LHCN-M2 (cell line): Measurements from ENCODE around the gene FRMD3. TPM values are rescaled to one million over a fixed set of nuclear protein-coding genes. Genes with fewer than 3 reads are reported as not detected.
"Not testable (repeated sequence)": the region's sequence is repeated elsewhere in the genome, so short reads cannot be mapped to it uniquely, and the experiment has no call there.

Source experiments
- DNase-seq: peaks from one replicate; pipeline ENCODE4 v3.0.0-alpha.2; 2012; ENCODE audit warnings: low read depth
- total RNA-seq: library from RNA; depleted of rRNA; stranded (reverse); fragments of >200 nt; gene quantifications from 2 replicates; pipeline ENCODE4 v1.2.3, GENCODE V29; 2014

Gene FRMD3
- total RNA-seq, 1 experiment from 2014 or later, result 10.3 TPM

DNA sequence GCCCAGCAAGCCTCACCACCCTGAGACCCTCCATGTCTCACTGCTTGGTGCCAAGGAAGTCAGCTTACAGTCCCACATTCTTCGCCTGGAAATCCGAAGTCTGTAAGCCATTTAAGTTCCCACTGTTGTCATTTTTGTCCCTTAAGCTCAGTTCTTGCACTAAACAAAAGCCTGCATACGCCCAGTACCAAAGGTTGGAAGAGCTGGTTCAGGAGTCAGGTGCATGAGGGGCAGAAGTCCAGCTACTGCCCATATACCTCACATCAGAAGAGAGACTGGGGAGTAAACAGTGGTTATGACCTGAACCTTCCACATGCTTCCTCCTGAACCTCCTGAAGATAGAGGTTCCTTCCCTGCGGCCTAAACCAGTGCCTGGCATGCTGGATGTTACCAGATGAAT is 146.0 kb downstream of the FRMD3 start:
- DNase-seq, result no peak

DNA sequence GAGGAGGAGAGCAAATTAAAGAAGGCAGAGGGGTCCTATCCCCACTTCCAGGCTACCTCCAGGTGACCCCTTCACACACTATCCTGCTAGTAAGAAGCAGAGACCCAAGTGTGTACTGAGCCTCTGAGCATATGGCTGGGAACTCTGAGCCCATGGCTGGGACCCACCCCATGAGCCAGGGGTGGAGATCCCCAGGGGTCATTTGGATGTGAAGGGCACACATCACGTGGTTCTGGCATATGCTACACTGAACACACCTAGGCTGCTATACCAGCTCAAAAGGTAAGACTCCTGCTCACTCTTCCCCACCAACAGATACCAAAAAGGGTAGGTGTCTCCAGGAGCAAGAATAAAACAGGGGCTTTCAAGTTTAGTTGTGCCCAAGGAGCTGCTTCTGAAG is 149.9 kb downstream of the FRMD3 start:
- no peak for DNase-seq

DNA sequence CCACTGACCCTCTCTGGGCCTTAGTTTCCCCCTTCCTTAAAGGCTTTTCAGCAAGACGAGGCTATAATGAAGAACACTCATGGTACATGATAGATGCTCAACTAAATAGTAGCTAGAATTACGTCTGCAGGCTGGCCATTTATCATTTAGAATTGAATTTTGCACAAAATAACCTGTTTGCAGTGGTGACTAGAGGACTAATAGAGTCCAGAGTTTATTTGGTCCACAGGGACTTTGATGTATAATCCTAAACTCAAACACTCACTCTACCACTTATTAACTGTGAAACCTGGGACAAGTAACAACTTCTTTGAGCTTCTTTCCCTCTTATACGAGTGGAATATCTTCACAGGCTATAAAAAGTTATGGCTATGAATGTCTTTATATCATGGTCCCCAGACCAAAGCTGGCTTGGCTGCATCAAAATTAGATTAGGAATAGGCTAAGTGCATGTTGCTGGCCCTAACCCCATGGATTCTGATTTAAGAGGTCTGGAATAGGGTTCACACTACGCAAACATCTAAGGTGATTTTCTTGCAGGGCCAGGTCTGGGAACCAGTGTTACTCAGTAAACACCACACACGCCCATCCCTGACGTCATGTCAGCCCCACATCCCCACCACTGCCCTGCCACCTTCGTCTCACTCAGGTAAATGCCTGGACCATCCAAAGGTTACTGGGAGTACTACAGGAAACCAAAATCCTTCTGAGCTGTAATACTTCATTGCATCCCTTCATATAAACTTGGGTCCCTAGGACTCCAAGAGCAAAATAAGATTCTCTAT is 150.6 kb downstream of the FRMD3 start:
- DNase-seq, result no peak

DNA sequence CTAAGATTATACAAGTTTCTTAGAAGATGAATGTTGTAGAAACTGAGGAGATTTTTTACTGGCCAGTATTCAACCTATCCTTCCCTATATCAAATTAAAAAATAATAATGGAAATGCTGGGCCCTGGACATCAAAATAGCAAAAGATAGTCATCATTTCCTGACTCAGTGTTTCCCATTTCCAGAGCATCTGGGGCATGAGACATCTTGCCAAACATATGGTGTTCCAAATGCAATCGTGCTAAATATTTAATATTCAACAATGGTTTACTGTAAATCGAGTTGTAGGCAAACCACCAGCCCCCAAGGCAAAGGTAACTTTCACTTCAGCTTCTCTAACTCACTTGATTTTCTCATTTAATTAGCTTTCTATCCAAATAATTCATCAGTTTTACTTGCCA is 152.9 kb downstream of the FRMD3 start:
- peak; percentile 65 for DNase-seq

DNA sequence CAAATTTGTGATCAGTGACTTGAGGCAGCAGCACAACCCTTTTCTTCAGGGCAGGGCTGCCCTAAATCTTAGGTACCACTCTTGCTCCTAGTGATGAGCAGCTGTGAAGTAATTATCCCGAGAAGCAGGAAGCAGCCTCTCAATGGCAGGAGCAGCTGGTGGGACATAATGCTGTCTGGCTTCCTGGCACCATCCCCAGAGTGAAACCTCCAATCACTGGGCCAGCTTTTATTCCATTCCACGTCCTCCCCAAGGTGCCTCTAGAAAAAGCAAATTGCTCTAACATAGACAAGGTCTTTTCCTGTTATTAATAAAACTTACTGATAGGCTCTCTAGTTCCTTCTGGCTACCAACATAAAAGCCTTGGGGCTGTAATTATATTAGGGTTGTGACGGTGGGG is 154.0 kb downstream of the FRMD3 start:
- DNase-seq, result peak; percentile 78

DNA sequence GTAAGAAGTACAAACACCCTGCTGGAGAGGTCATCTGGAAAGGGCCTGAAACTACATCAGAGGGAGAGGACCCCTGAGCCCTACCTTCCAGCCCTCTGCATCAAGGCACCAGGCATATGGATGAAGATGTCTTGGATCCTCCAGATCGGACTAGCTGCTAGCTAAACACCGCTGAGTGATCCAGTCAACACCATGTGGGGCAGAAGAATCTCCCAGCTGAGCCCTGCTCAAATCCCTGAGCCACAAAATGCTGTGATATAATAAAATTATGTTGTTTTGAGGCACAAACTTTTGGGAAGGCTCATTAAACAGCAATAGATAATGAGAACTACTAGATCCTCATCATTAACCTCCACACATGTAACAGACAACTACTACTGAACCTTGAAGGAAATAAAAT is 155.2 kb downstream of the FRMD3 start:
- no peak for DNase-seq

DNA sequence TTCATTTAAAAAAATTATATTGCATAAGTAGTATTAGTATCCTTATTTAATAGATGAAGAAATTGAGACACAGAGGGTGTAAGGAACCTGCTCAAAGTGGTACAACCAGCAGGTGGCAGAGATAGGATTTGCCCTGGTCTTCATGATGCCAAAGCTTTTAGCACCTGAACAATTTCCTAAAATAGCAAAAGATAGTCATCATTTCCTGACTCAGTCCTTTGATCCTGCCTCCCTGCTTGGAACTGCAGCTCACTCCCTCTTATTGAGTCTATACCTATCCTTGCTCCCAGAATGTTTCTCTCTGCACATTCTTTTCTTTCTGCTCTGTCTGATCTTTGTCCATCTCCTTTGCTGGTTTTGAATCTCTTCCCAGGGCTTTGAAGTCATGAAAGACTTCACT is 155.8 kb downstream of the FRMD3 start:
- DNase-seq, result no peak

DNA sequence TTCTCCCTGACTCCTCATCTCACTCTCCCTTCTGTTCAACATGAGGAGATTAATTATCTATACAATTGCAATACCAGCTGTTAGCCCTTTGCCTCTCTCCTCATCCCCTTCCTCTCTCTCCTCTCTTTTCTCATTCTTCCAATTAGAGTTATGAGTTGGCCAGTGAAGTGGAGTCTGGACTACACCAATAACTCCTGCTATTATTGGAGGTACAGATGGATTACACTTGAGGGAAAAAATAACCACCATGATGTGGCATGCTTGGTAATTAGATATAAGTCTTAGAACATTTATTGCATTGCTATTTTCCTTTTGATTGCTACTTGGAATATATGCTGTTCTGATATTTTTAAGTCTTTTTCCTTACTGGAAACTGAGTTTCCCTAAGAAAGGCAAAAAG is 159.2 kb downstream of the FRMD3 start:
- no peak for DNase-seq

DNA sequence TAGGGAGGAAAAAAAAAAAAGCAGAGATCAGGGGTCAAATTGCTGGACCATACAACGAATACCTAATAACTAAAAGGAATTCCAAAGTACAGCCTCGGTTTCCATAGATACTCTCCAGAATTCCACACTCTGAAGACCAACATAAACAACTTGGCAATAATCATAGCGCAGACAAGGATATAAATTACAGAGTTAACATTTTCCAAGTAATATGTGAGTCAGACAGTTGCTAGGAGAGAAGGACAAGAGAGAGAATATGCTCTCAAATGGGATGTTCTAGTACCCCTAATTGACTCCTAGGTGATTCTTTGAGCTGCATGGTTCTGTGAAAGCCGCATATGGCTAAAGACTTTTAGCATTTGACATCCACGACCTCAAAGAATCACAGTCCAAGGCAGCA is 165.2 kb downstream of the FRMD3 start:
- DNase-seq, result no peak

DNA sequence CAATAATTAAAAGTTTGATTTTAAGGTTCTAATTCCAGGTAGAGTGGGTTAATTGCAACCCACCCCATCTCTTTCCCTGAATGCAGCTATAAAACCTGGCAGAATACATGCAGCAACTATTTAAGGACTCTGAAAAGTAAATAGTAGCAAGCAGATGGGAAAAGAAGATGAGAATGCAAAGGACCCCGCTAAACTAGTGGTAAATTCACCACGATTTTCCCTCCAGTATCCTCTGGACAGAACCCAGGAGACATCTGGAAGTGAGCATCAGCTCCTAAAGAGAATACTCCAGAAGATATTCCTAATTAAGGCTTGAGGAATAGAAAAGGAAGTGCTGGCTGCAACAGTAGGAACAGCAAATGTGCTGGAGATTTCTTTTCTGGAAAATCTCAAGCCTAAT is 170.9 kb downstream of the FRMD3 start:
- no peak for DNase-seq

DNA sequence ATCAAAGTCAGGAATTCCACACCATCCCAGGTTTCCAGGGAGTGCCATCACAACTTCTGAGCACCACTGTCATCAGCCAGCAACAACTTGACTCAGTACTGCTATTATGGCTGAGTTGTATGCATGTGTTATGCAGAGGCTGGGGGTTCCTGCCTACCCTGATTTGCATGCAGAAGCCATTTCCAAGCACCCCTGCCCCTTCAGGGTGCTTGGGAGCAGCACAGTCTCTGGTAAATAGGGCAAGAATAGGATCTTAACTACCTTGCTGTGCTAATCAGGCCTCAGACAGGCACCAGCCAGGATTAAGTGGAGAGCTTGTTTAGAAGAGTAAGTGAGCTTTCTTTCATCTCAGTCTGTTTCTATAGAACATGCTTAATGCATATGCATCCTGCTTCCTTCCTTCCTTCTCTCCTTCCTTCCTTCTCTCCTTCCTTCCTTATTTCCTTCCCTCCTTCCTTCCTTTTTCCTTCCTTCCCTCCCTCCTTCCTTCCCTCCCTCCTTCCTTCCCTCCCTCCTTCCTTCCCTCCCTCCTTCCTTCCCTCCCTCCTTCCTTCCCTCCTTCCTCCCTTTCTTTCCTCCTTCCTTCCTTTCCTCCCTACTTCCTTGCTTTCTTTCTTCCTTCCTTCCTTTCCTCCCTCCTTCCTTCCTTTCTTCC is 175.7 kb downstream of the FRMD3 start:
- no peak for DNase-seq

DNA sequence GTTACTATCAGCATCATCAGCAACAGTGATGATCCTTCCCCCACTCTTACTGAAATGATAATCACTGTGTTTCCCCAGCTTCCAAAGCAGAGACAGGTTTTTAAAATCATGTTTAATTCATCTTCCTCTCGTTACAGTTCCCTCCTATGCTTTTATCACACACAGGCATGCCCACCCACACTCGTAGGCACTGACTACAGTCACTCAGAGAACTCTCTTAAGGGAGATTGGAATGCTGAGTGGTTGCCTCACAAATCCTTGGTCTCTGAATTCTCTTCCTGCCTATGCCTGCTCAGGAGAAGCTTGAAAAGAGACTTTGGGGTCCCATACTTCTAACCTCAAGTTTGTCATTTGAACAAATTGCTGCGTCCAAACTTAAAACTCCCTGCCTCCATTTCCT is 179.2 kb downstream of the FRMD3 start:
- no peak for DNase-seq

DNA sequence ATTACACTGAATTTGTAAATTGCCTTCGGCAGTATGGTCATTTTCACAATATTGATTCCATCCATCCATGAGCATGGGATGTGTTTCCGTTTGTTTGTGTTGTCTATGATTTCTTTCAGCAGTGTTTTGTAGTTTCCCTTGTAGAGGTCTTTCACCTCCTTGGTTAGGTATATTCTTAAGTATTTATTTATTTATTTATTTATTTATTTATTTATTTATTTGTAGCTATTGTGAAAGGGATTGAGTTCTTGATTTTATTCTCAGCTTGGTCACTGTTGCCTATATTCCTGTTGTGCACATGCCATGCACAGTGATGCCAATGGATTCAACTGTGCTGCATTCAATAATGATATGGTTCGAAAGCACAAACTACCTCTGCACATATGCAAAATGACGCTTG is 179.7 kb downstream of the FRMD3 start:
- DNase-seq, result not testable (repeated sequence)

DNA sequence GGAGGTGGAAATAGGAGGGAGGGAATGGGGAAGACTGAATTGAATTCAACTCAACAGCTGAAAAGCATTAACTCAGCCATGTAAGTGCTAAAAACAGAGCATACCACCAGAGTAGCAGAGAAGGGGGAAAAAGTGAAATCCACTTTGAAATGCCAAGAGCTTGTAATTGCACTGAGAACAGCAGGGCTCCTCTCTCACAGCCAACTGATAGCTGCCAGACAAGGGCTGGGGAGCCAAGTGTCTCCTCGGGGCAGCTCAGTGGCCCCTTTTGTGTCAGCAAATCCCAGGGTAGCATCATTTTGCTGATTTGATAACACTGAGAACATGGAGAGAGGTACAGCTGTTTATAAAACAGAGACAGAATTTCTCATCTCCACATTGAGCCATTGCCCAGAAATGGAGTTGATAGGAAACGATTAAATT is 182.5 kb downstream of the FRMD3 start:
- DNase-seq, result no peak

DNA sequence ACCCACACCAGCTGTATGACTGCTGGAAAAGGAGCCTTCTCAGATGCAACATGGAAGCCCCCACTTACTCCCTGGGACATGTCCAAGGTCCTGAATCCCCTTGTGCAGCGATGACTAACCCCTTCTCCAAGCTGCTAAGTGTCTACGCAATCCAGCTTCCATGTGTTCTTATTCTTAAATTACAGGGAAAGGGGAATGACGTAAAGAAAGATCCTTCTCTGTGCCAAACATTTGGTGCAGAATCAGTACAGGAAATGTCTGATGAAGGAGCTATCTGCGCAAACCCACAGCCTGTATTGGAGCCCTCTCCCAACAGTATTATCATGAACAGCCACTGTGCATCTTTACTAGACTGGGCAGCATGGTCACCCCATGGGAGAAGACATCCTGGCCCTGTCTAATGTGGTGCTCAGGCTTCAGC is 183.2 kb downstream of the FRMD3 start:
- DNase-seq, result peak; percentile 76

DNA sequence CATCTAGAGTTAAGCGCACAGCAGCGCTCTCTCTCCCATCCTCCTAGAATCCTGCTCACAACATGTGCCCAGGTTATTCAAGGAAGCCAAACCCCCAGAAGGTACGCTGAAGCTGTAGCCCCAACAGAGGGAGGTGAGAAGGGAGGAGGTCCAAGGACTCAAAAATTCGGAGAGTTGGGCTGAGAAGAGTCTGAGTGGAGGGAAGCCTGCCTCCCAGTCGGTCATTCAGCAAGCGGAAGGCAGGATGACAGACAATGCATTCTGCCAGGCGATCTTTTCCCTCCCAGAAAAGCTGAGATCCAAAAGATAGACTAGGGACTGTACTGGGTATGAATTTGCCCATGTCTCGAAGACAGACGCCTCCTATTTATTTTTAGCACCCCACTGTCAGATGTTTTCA is 189.2 kb downstream of the FRMD3 start:
- DNase-seq, result no peak

DNA sequence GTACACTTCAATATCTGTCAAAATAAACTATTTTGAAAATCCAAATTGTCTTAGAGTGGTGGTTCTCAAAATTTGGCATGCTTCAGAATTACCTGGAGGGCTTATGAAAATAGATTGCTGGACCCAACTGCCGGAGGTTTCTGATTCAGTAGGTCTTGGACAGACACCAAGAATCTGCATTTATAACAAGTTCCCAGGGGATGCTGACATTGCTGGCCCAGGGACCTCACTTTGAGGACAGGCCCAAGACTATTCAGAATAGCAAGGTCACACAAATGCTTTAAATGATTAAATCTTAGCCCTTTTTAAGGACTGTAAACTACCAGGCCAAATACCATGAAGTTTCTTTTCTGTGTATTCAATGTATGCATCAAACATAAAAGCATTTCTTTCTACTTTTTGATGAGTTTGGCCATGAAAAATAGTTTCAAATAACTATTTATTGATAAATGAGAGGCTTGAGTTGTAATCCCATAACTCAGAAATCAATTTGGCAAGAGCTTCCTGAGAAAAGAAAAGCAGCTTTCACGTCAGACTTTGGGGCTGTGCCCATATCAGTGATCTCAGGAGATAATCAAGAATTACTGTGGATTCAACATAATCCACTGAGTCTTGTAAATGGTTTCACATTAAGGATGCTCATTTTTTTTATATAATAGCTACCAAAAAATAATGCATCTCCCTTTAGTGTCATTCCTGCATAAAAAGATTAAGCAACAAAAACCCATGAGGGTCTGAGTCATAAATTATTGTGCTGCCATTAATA is 191.4 kb downstream of the FRMD3 start:
- DNase-seq, result no peak

DNA sequence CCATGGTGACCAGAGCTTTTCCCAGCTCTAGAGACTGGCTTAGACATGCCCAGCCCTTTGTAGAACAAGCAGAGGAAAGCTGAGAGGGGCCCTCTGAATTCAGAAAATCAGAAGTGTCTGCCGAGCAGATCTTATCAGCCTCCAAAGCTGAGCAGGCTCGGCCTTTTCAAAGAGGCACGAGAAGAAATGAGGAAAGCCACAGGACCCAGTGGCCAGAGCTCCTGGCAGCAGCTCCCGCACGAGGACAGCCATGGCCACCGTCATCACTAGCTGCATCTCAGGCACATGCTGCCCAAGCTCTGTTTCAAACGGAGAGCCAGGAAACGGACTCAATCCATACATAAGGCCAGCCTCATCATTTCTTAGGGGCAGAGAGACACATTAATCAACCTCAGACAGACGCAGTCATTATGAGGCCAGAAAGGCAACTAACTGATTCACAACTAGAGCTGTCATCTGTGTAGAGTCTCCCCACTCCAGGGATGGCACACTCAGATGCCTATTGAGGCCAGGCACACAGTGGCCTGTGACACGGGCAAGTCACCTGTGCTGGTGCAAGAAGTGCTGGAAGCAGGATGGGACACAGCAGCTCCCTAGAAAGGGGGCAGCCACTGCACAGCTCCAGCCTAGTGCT is 194.7 kb downstream of the FRMD3 start:
- no peak for DNase-seq

DNA sequence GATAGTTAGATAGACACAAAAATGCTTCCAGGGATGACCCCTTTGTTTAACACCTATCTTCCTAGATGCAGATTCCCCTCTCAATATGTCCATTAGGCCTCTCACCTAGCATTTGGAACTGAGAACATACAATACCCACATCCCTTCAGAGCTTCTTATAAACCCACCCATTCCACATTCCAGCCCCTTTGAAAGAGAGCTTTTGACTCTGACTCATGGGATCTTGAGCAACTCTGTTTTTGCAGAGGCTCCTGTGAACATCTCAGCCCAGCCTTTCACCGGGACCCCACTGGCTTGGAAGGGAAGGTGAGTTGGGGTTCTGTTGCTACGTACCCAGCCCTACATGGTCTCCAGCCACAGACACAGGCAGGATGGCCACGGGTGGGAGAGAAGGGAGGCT is 195.5 kb downstream of the FRMD3 start:
- DNase-seq, result no peak

DNA sequence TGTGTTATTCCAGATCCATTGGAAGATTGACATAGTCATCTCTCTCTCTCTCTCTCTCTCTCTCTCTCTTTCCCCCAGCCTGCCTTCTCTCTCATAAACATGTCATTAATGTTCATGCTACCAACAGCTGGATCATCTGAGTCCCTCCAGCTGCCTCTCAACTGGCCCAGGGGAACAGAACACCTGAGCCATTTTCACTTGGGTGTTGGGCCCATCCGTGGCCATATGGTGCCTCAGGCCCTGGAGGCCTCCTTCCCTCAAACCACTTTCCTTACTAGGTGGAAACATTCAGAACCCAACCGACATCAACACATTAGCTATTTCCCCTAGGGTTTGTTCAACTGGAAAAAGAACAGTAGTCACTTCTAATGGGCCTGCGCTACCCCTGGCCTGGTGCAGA is 196.2 kb downstream of the FRMD3 start:
- DNase-seq, result no peak

DNA sequence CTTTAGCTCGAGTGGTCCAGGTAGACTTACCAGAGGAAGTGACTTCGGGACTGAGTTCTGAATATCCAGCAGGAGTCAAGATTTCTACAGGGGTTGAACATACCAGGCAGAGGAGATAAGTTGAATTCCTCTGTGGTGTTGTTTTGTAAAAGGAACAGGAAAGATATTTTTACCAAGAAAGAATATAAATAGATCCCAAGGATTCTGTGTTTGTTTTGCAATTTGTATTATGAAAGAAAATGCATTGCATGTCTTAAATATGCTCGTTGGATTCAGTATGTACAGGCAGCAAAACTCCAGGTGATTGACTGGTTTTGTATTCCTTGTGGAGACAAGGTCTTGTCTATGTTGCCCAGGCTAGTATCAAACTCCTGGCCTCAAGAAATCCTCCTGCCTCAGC is 197.8 kb downstream of the FRMD3 start:
- no peak for DNase-seq

DNA sequence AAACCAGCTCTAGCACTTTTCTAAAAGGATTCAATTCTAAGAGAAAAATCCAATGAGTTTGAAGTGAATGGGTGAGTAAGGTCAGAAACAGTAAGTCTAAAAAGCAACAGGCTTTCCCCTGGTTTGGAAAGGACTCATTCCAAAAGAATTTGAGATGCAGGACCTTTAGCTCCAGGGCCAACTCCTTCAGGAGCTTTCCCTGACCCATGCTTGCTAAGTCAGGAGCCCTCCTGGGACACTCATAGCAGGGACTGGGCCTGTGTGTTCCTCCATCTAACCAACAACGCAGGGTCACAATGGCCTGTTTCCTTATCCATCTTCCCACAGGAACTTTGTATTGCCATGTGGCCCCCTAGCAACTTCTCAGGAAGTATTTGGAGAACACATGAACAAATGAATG is 198.8 kb downstream of the FRMD3 start:
- DNase-seq, result peak; percentile 30
